ENCODE measurements around the gene PAX8. TPM values are rescaled to one million over a fixed set of nuclear protein-coding genes. Genes with fewer than 3 reads are reported as not detected.

Gene PAX8
- total and polyA plus RNA-seq, 2 experiments from 2014 or later = 0.21 to 0.32 TPM

DNA sequence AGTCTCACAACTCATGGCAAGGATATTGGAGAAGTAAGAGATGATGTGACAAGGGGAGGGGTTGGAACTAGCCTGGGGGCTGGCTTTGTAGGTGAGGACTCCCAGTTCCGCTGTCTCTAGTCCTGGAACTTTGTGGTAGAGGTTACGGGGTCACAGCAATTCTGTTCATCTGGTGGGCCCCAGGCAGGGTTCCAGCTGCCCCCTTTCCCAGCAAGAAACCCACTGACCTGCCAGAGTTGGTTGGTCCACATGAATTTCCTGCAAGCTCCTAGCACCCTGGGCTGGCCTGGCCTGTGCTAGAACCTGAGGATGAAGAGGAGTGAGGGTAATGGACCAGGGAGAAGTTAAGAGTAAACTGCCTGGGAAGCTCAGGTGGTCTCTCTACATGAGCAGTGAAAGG is 63.7 kb downstream of the PAX8 start (continued):
- TF ChIP-seq, protein P1, sequence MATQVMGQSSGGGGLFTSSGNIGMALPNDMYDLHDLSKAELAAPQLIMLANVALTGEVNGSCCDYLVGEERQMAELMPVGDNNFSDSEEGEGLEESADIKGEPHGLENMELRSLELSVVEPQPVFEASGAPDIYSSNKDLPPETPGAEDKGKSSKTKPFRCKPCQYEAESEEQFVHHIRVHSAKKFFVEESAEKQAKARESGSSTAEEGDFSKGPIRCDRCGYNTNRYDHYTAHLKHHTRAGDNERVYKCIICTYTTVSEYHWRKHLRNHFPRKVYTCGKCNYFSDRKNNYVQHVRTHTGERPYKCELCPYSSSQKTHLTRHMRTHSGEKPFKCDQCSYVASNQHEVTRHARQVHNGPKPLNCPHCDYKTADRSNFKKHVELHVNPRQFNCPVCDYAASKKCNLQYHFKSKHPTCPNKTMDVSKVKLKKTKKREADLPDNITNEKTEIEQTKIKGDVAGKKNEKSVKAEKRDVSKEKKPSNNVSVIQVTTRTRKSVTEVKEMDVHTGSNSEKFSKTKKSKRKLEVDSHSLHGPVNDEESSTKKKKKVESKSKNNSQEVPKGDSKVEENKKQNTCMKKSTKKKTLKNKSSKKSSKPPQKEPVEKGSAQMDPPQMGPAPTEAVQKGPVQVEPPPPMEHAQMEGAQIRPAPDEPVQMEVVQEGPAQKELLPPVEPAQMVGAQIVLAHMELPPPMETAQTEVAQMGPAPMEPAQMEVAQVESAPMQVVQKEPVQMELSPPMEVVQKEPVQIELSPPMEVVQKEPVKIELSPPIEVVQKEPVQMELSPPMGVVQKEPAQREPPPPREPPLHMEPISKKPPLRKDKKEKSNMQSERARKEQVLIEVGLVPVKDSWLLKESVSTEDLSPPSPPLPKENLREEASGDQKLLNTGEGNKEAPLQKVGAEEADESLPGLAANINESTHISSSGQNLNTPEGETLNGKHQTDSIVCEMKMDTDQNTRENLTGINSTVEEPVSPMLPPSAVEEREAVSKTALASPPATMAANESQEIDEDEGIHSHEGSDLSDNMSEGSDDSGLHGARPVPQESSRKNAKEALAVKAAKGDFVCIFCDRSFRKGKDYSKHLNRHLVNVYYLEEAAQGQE (IDR thresholded peaks at IDR 0.05; ENCODE audit: unreplicated experiment) = no peak

DNA sequence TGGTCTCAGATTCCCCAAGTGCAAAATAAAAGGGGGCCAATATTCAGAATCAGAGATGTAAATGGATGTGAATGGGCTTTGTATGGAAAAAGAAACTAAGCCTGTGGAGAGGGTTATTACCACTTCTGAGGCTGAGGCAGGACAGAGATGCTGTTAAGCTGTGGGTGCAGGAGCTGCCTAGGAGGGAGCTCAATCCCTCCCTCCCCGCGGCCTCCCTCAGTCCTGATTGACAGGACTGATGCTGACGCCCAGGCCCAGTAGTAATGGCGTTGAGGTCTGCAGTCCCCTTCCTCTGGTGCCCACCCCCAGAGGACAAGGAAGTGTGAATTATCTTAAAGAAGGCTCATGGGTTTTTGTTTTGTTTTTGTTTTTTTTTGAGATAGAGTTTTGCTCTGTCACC is 64.6 kb downstream of the PAX8 start:
- Mint-ChIP-seq H3K27me3 (ENCODE audit: insufficient read depth, low read depth, poor library complexity) (peaks cover 13% of the 10 kb centered on the region), H3K27ac (no peak overlapping the region), H3K36me3 (ENCODE audit: low read depth) (no peaks in the 10 kb centered on the region; the same call in 2 of the 3 replicates), H3K4me1 (peaks cover 35% of the 10 kb centered on the region), H3K4me3 (no peak overlapping the region), H3K9me3 (no peaks in the 10 kb centered on the region; the same call in 2 of the 3 replicates)
- H3F3A ChIP-seq (replicated peaks; ENCODE audit: low read depth) = no peaks in the 10 kb centered on the region
- 0 out of 2 replicates have a peak overlapping the region, but pooled peaks have one; percentile 43 for H2AFZ ChIP-seq
- H3K36me3 ChIP-seq (ENCODE audit: insufficient read depth) = no peaks in the 10 kb centered on the region
- H3K79me2 ChIP-seq (replicated peaks; ENCODE audit: insufficient read depth) = no peaks in the 10 kb centered on the region
- TF ChIP-seq, protein P2, sequence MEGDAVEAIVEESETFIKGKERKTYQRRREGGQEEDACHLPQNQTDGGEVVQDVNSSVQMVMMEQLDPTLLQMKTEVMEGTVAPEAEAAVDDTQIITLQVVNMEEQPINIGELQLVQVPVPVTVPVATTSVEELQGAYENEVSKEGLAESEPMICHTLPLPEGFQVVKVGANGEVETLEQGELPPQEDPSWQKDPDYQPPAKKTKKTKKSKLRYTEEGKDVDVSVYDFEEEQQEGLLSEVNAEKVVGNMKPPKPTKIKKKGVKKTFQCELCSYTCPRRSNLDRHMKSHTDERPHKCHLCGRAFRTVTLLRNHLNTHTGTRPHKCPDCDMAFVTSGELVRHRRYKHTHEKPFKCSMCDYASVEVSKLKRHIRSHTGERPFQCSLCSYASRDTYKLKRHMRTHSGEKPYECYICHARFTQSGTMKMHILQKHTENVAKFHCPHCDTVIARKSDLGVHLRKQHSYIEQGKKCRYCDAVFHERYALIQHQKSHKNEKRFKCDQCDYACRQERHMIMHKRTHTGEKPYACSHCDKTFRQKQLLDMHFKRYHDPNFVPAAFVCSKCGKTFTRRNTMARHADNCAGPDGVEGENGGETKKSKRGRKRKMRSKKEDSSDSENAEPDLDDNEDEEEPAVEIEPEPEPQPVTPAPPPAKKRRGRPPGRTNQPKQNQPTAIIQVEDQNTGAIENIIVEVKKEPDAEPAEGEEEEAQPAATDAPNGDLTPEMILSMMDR (conservative IDR thresholded peaks at IDR 0.05; ENCODE audit: low read depth in 2 of 2) = no peak
- no peak for TF ChIP-seq JUNB (IDR thresholded peaks at IDR 0.05; ENCODE audit: unreplicated experiment)
- no peak for TF ChIP-seq POLR2AphosphoS5 (IDR thresholded peaks at IDR 0.05; ENCODE audit: low read depth)
- TF ChIP-seq CREB1 (CRISPR knock-in tag; IDR thresholded peaks at IDR 0.05; ENCODE audit: low read depth) = no peak
- no peak for TF ChIP-seq STAT1 (IDR thresholded peaks at IDR 0.05; ENCODE audit: unreplicated experiment)
- H3K9me2 ChIP-seq (ENCODE audit: insufficient read depth) = no peaks in the 10 kb centered on the region
- no peaks in the 10 kb centered on the region for H3K27me3 ChIP-seq (ENCODE audit: insufficient read depth)
- ATAC-seq (peak; percentile 37), DNase-seq (ENCODE audit: low spot score) (no peak)
- H3K4me2 ChIP-seq = peak overlapping the region; percentile 43; the same call in 1 of the 2 replicates
- H4K20me1 ChIP-seq (replicated peaks; ENCODE audit: insufficient read depth) = no peaks in the 10 kb centered on the region
- peaks cover 12% of the 10 kb centered on the region; the same call in 1 of the 2 replicates for H3K4me1 ChIP-seq (ENCODE audit: insufficient read depth)
- no peak overlapping the region for H3K4me3 ChIP-seq
- no peak overlapping the region for H3K27ac ChIP-seq (ENCODE audit: low read depth)

DNA sequence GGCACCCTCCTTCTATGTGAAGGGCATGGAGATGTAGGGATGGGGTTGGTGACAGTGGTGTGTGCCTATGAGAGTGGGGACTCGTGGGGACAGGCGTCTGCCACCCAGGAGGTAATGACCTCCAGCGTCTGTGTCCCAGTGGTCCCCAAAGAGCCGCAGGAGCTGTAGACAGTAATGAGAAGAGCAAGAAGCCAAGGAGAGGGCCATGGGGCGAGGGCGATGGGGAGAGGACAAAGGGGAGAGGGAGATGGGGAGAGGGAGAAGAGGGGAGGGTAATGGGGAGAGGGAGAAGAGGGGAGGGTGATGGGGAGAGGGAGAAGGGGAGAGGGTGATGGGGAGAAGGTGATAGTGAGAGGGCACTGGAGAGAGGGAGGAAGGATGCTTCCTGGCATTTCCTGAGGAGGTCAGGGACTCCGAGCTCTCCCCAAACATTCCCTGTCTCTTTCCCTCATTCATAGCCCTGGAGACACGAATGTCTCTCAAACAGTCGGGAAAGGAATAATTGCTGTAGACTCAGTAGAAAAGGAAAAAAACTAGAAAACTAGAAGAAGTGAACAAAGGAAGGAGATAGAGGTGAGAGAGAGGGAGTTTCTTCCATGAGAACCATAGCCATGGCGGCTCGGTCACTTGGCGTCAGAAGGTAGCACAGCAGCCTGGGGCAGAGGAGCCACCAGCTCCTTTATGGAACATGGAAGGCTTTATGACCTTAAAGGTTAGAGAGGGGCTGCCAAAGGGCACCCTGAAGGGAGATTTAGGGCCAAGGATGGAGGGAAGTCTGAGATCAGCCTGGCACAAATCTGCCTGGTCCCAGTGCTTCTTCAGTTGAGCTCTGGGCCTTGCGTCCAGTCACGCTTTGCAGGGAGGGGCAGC is 65.4 kb downstream of the PAX8 start:
- Mint-ChIP-seq H3K27me3 (ENCODE audit: insufficient read depth, low read depth, poor library complexity) (peaks cover 11% of the 10 kb centered on the region), H3K4me1 (peaks cover 35% of the 10 kb centered on the region), H3K27ac (no peak overlapping the region), H3K4me3 (no peak overlapping the region), H3K9me3 (no peaks in the 10 kb centered on the region; the same call in 2 of the 3 replicates), H3K36me3 (ENCODE audit: low read depth) (no peaks in the 10 kb centered on the region; the same call in 2 of the 3 replicates)
- no peaks in the 10 kb centered on the region for H3K27me3 ChIP-seq (ENCODE audit: insufficient read depth)
- H3K27ac ChIP-seq (ENCODE audit: low read depth) = no peak overlapping the region
- ATAC-seq (no peak), DNase-seq (ENCODE audit: low spot score) (no peak)
- no peaks in the 10 kb centered on the region for H3K36me3 ChIP-seq (ENCODE audit: insufficient read depth)
- no peaks in the 10 kb centered on the region for H3F3A ChIP-seq (replicated peaks; ENCODE audit: low read depth)
- no peak overlapping the region for H3K4me3 ChIP-seq
- H3K79me2 ChIP-seq (replicated peaks; ENCODE audit: insufficient read depth) = no peaks in the 10 kb centered on the region
- H4K20me1 ChIP-seq (replicated peaks; ENCODE audit: insufficient read depth) = no peaks in the 10 kb centered on the region
- H2AFZ ChIP-seq = no peak overlapping the region
- H3K4me2 ChIP-seq = no peak overlapping the region
- peaks cover 12% of the 10 kb centered on the region; the same call in 1 of the 2 replicates for H3K4me1 ChIP-seq (ENCODE audit: insufficient read depth)
- no peaks in the 10 kb centered on the region for H3K9me2 ChIP-seq (ENCODE audit: insufficient read depth)
- TF ChIP-seq ZNF331 (CRISPR knock-in tag; IDR thresholded peaks at IDR 0.05; ENCODE audit: low read depth) = no peak
- no peak for TF ChIP-seq CREB1 (CRISPR knock-in tag; IDR thresholded peaks at IDR 0.05; ENCODE audit: low read depth)
- no peak for TF ChIP-seq JUNB (IDR thresholded peaks at IDR 0.05; ENCODE audit: unreplicated experiment)
- no peak for TF ChIP-seq ZNF114 (CRISPR knock-in tag; IDR thresholded peaks at IDR 0.05)
- TF ChIP-seq POLR2AphosphoS5 (IDR thresholded peaks at IDR 0.05; ENCODE audit: low read depth) = no peak
- no peak for TF ChIP-seq EZH2 (IDR thresholded peaks at IDR 0.05; ENCODE audit: low read depth, unreplicated experiment)
- no peak for TF ChIP-seq EZH2phosphoT487 (IDR thresholded peaks at IDR 0.05; ENCODE audit: unreplicated experiment)

All from GM23338 (cell line).